Neural progenitor cell (in vitro differentiated cells): ENCODE results near the gene ZNF148. TPM values are rescaled to one million over a fixed set of nuclear protein-coding genes. Genes with fewer than 3 reads are reported as not detected.

Source experiments
- DNase-seq: peaks from one replicate; pipeline ENCODE4 v3.0.0-alpha.2; 2016; ENCODE audit warnings: low spot score
- H2AFZ ChIP-seq: fragments of 200-600 bp; sonication (generic); replicated peaks from 2 replicates; pipeline ENCODE4 v1.6.1; 2016; ENCODE audit warnings: antibody characterized with exemption
- H3F3A ChIP-seq: fragments of 200-600 bp; sonication (generic); 2 replicates; pipeline ENCODE4 v1.6.1; 2016; ENCODE audit warnings: antibody characterized with exemption, low read depth
- H3K27ac ChIP-seq: fragments of 200-600 bp; sonication (generic); 2 replicates; pipeline ENCODE4 v1.5.1; 2016; ENCODE audit warnings: mild to moderate bottlenecking
- H3K27me3 ChIP-seq: fragments of 200-600 bp; sonication (generic); 2 replicates; pipeline ENCODE4 v1.6.1; 2016; ENCODE audit warnings: mild to moderate bottlenecking, moderate library complexity
- H3K36me3 ChIP-seq: fragments of 200-600 bp; sonication (generic); 2 replicates; pipeline ENCODE4 v1.5.1; 2016
- H3K4me1 ChIP-seq: fragments of 200-600 bp; sonication (generic); 2 replicates; pipeline ENCODE4 v1.6.1; 2016; ENCODE audit warnings: mixed run types
- H3K4me2 ChIP-seq: fragments of 200-600 bp; sonication (generic); 2 replicates; pipeline ENCODE4 v1.6.1; 2016
- H3K4me3 ChIP-seq: fragments of 200-600 bp; sonication (generic); 2 replicates; pipeline ENCODE4 v1.5.1; 2016
- H3K79me2 ChIP-seq: fragments of 200-600 bp; sonication (generic); 2 replicates; pipeline ENCODE4 v1.6.1; 2016; ENCODE audit warnings: low read depth
- H3K9ac ChIP-seq: fragments of 200-600 bp; sonication (generic); 2 replicates; pipeline ENCODE4 v1.6.1; 2016
- H3K9me3 ChIP-seq: fragments of 200-600 bp; sonication (generic); 2 replicates; pipeline ENCODE4 v1.5.1; 2016; ENCODE audit warnings: low read depth
- H4K20me1 ChIP-seq: fragments of 200-600 bp; sonication (generic); 2 replicates; pipeline ENCODE4 v1.6.1; 2016; ENCODE audit warnings: low read depth
- H3K27ac Mint-ChIP-seq: 3 replicates; pipeline ENCODE4 v1.8.0; 2021; ENCODE audit warnings: mixed read lengths
- H3K27me3 Mint-ChIP-seq: 2 replicates; pipeline ENCODE4 v1.8.0; 2022; ENCODE audit warnings: low read depth, mild to moderate bottlenecking, inconsistent platforms, moderate library complexity, mixed read lengths; ENCODE audit not compliant: insufficient read depth
- H3K36me3 Mint-ChIP-seq: 3 replicates; pipeline ENCODE4 v1.8.0; 2021; ENCODE audit warnings: mixed read lengths
- H3K4me1 Mint-ChIP-seq: 3 replicates; pipeline ENCODE4 v1.8.0; 2021; ENCODE audit warnings: mixed read lengths
- H3K4me3 Mint-ChIP-seq: 3 replicates; pipeline ENCODE4 v1.8.0; 2021; ENCODE audit warnings: mild to moderate bottlenecking, moderate library complexity, mixed read lengths
- H3K9me3 Mint-ChIP-seq: 3 replicates; pipeline ENCODE4 v1.8.0; 2020; ENCODE audit warnings: mixed read lengths
- EZH2 ChIP-seq: fragments of 200-600 bp; sonication (generic); IDR thresholded peaks from 2 replicates; pipeline ENCODE4 v1.6.1; 2017; ENCODE audit warnings: antibody characterized with exemption, mild to moderate bottlenecking, moderate library complexity
- EZH2phosphoT487 ChIP-seq: fragments of 200-600 bp; sonication (generic); IDR thresholded peaks from 2 replicates; pipeline ENCODE4 v1.6.1; 2017; ENCODE audit warnings: antibody characterized with exemption
- total RNA-seq: library from RNA; depleted of rRNA; stranded (reverse); fragments of >200 nt; gene quantifications from 2 replicates; pipeline ENCODE4 v1.2.3, GENCODE V29; 2015; ENCODE audit warnings: low replicate concordance
- TF ChIP-seq, protein P1 (sequence below): fragments of 200-600 bp; sonication (generic); IDR thresholded peaks from 2 replicates; pipeline ENCODE4 v1.5.1; 2017; ENCODE audit warnings: antibody characterized with exemption, mild to moderate bottlenecking

Gene ZNF148
- total RNA-seq, 1 donor from 2014 or later = 37.1 TPM

DNA sequence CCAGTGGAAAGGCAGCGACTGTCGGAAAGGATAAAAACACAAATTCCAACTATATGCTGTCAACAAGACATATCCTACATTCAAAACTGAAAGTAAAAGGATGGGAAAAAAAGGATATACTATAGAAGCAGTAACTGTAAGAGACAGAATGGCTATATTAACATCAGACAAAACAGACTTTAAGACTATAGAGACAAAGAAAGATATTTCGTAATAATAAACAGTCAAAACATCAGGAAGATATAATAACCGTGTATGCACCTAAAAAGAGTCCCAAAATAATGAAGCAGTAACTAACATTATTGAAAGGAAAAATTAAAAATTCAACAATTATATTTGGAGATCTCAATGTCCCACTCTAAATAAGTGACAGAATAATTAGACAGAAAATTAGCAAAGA, 48.2 kb downstream of the ZNF148 start:
- DNase-seq = no peak
- H3K9me3 Mint-ChIP-seq = peaks cover 7% of the 10 kb centered on the region
- H3K9ac ChIP-seq = no peak overlapping the region
- H3K4me3 ChIP-seq = no peak overlapping the region
- no peak overlapping the region for H3K27ac Mint-ChIP-seq
- peaks cover 5% of the 10 kb centered on the region for H3K4me1 ChIP-seq
- H3K36me3 ChIP-seq = peaks cover 4% of the 10 kb centered on the region
- H3K79me2 ChIP-seq = peaks cover 52% of the 10 kb centered on the region
- H3K27ac ChIP-seq = no peak overlapping the region
- H3K27me3 Mint-ChIP-seq = no peaks in the 10 kb centered on the region
- TF ChIP-seq EZH2phosphoT487 = no peak
- no peak for TF ChIP-seq EZH2
- TF ChIP-seq, protein P1, sequence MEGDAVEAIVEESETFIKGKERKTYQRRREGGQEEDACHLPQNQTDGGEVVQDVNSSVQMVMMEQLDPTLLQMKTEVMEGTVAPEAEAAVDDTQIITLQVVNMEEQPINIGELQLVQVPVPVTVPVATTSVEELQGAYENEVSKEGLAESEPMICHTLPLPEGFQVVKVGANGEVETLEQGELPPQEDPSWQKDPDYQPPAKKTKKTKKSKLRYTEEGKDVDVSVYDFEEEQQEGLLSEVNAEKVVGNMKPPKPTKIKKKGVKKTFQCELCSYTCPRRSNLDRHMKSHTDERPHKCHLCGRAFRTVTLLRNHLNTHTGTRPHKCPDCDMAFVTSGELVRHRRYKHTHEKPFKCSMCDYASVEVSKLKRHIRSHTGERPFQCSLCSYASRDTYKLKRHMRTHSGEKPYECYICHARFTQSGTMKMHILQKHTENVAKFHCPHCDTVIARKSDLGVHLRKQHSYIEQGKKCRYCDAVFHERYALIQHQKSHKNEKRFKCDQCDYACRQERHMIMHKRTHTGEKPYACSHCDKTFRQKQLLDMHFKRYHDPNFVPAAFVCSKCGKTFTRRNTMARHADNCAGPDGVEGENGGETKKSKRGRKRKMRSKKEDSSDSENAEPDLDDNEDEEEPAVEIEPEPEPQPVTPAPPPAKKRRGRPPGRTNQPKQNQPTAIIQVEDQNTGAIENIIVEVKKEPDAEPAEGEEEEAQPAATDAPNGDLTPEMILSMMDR = no peak
- no peaks in the 10 kb centered on the region for H3K27me3 ChIP-seq
- H3F3A ChIP-seq = peaks cover 8% of the 10 kb centered on the region
- H3K4me1 Mint-ChIP-seq = no peaks in the 10 kb centered on the region
- peaks cover 40% of the 10 kb centered on the region for H3K36me3 Mint-ChIP-seq
- H2AFZ ChIP-seq = no peak overlapping the region
- H4K20me1 ChIP-seq = peaks cover 4% of the 10 kb centered on the region
- no peak overlapping the region for H3K4me2 ChIP-seq
- no peaks in the 10 kb centered on the region for H3K9me3 ChIP-seq
- H3K4me3 Mint-ChIP-seq = no peak overlapping the region

DNA sequence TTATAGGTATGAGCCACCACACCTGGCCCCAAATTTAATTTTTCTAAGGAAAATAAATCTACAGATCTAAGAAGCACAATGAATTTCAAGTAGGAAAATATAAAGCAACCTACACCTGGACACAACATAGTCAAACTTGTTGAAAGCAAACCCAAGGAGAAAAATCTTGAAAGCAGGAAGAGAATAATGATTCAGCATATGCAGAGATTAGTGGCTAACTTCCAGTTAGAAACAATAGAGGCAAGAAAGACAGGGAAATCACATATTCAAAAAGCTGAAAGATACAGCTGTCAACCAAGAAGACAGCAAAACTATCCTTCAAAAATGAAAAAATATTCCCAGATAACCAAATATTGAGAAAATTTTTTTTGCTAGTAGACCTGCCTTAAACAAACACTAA, 49.4 kb downstream of the ZNF148 start:
- peaks cover 40% of the 10 kb centered on the region for H3K36me3 Mint-ChIP-seq
- no peak overlapping the region for H3K4me2 ChIP-seq
- H3K4me1 Mint-ChIP-seq = no peaks in the 10 kb centered on the region
- H3K27me3 ChIP-seq = no peaks in the 10 kb centered on the region
- peaks cover 4% of the 10 kb centered on the region for H4K20me1 ChIP-seq
- no peak overlapping the region for H3K4me3 Mint-ChIP-seq
- H3F3A ChIP-seq = peaks cover 3% of the 10 kb centered on the region
- peak overlapping the region; percentile 56 for H3K27ac ChIP-seq
- no peak overlapping the region for H3K9ac ChIP-seq
- peaks cover 40% of the 10 kb centered on the region for H3K79me2 ChIP-seq
- peaks cover 7% of the 10 kb centered on the region for H3K9me3 Mint-ChIP-seq
- TF ChIP-seq EZH2phosphoT487 (no peak), EZH2 (no peak)
- TF ChIP-seq, protein P1 = no peak
- H3K4me3 ChIP-seq = no peak overlapping the region
- H3K36me3 ChIP-seq = peaks cover 4% of the 10 kb centered on the region
- no peak for DNase-seq
- H3K27ac Mint-ChIP-seq = no peak overlapping the region
- no peaks in the 10 kb centered on the region for H3K9me3 ChIP-seq
- H2AFZ ChIP-seq = no peak overlapping the region
- no peaks in the 10 kb centered on the region for H3K27me3 Mint-ChIP-seq
- H3K4me1 ChIP-seq = peaks cover 5% of the 10 kb centered on the region

DNA sequence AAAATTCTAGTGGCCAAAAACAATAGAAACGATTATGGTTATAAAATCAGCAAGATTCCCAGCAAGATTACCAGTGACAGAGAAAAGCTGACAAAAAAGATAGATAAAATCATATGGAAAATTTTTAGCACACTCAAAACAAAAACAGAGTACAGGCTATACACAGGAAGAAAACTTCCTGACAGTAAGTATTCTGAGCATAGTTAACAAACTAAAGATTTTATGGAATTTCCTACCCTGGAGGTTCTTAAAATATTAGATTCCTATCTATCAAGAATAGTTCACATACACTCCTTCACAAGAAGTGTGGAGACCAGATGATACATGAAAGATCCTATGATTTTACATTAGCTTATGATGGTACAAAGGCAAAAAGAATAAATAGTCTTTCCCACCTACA, 50.8 kb downstream of the ZNF148 start:
- Histone ChIP-seq H3K4me3 (no peak overlapping the region), H3K9me3 (no peaks in the 10 kb centered on the region), H3K4me1 (peaks cover 14% of the 10 kb centered on the region), H3K27me3 (no peaks in the 10 kb centered on the region), H3F3A (peaks cover 8% of the 10 kb centered on the region), H4K20me1 (peaks cover 4% of the 10 kb centered on the region), H3K27ac (no peak overlapping the region), H3K36me3 (peaks cover 4% of the 10 kb centered on the region), H2AFZ (no peak overlapping the region), H3K4me2 (no peak overlapping the region), H3K9ac (no peak overlapping the region), H3K79me2 (peaks cover 28% of the 10 kb centered on the region)
- H3K4me1 Mint-ChIP-seq = peaks cover 1% of the 10 kb centered on the region
- H3K27me3 Mint-ChIP-seq = no peaks in the 10 kb centered on the region
- TF ChIP-seq EZH2phosphoT487 (no peak), EZH2 (no peak)
- TF ChIP-seq, protein P1 = no peak
- peaks cover 7% of the 10 kb centered on the region for H3K9me3 Mint-ChIP-seq
- H3K27ac Mint-ChIP-seq = no peak overlapping the region
- no peak overlapping the region for H3K4me3 Mint-ChIP-seq
- DNase-seq = no peak
- peaks cover 42% of the 10 kb centered on the region for H3K36me3 Mint-ChIP-seq
